HEK293T (cell line): ENCODE data around the gene BTBD17.

Source experiments
- CTCF ChIA-PET: fragments of 350-600 bp; formaldehyde crosslinking; extraction: SDS; loops from one replicate; lab custom pipeline; 2021; ENCODE audit warnings: antibody characterized with exemption, inconsistent platforms; lab: Yijun Ruan, JAX
- POLR2A ChIA-PET: fragments of 350-600 bp; formaldehyde crosslinking; extraction: SDS; loops from one replicate; lab custom pipeline; 2020; ENCODE audit warnings: antibody characterized with exemption, inconsistent platforms; lab: Yijun Ruan, JAX
- DNase-seq: peaks from one replicate; pipeline ENCODE4 v3.0.0; 2012; ENCODE audit warnings: mixed read lengths; ENCODE audit errors: extremely low spot score
- ARNT ChIP-seq: fragments of 450-650 bp; IDR thresholded peaks from 2 replicates; pipeline ENCODE4 v1.6.1; 2017; ENCODE audit warnings: mild to moderate bottlenecking
- BHLHE40 ChIP-seq: fragments of 450-650 bp; IDR thresholded peaks from 2 replicates; pipeline ENCODE4 v1.6.1; 2016; ENCODE audit warnings: mild to moderate bottlenecking, moderate library complexity, borderline replicate concordance
- CTBP1 ChIP-seq: fragments of 450-650 bp; IDR thresholded peaks from 2 replicates; pipeline ENCODE4 v1.6.1; 2016; ENCODE audit warnings: borderline replicate concordance
- ELF4 ChIP-seq: fragments of 450-650 bp; IDR thresholded peaks from 2 replicates; pipeline ENCODE4 v1.6.1; 2017; ENCODE audit warnings: antibody characterized with exemption
- FOXA1 ChIP-seq: fragments of 450-650 bp; IDR thresholded peaks from 2 replicates; pipeline ENCODE4 v1.6.1; 2016; ENCODE audit warnings: mild to moderate bottlenecking
- FOXK2 ChIP-seq: fragments of 450-650 bp; IDR thresholded peaks from 2 replicates; pipeline ENCODE4 v1.6.1; 2016; ENCODE audit warnings: mild to moderate bottlenecking
- FOXM1 ChIP-seq: fragments of 450-650 bp; IDR thresholded peaks from 2 replicates; pipeline ENCODE4 v1.6.1; 2017; ENCODE audit warnings: mild to moderate bottlenecking, borderline replicate concordance
- HDGF ChIP-seq: fragments of 450-650 bp; IDR thresholded peaks from 2 replicates; pipeline ENCODE4 v1.6.1; 2017; ENCODE audit warnings: antibody characterized with exemption, borderline replicate concordance
- L3MBTL2 ChIP-seq: fragments of 450-650 bp; conservative IDR thresholded peaks from 2 replicates; pipeline ENCODE4 v1.6.1; 2016; ENCODE audit warnings: mild to moderate bottlenecking
- LEF1 ChIP-seq: fragments of 450-650 bp; IDR thresholded peaks from 2 replicates; pipeline ENCODE4 v1.6.1; 2017; ENCODE audit warnings: mild to moderate bottlenecking, borderline replicate concordance
- NFRKB ChIP-seq: fragments of 450-650 bp; IDR thresholded peaks from 2 replicates; pipeline ENCODE4 v1.6.1; 2016; ENCODE audit warnings: mild to moderate bottlenecking, moderate library complexity
- SP1 ChIP-seq: fragments of 450-650 bp; IDR thresholded peaks from 2 replicates; pipeline ENCODE4 v1.6.1; 2017
- SUZ12 ChIP-seq: fragments of 450-650 bp; IDR thresholded peaks from 2 replicates; pipeline ENCODE4 v1.6.1; 2016; ENCODE audit warnings: mild to moderate bottlenecking
- TARDBP ChIP-seq: fragments of 450-650 bp; IDR thresholded peaks from 2 replicates; pipeline ENCODE4 v1.6.1; 2016
- ZNF384 ChIP-seq: fragments of 450-650 bp; IDR thresholded peaks from 2 replicates; pipeline ENCODE4 v1.6.1; 2016
- TF ChIP-seq, protein P1 (sequence below): fragments of 450-650 bp; IDR thresholded peaks from 2 replicates; pipeline ENCODE4 v1.6.1; 2016

BTBD17 gene

GRCh38 chr17:74368341-74369081 is 6.8 kb upstream of the BTBD17 start:
- CTCF ChIA-PET, result interaction anchor here (0.6 to 3.0 kb wide), 24 partner anchors 9 to 847 kb away, joined by 3 to 32 read pairs (median 4); no protein-coding TSS in a partner anchor
- POLR2A ChIA-PET, result interaction anchor here (0.7 kb wide), 1 partner anchor 505 kb away, joined by 3 read pairs; no protein-coding TSS in a partner anchor
- TF ChIP-seq FOXK2 (no peak), ELF4 (no peak), SUZ12 (no peak), FOXM1 (peak; percentile 68; the same call in 1 of the 2 replicates), L3MBTL2 (no peak)
- DNase-seq, result peak; percentile 82

GRCh38 chr17:74367206-74367605 is 5.5 kb upstream of the BTBD17 start, which contains the start of gene GPR142:
Gene GPR142 (plus strand): TSS chr17:74367506. CDS start chr17:74369541, 2,035 bp downstream.
- ChIA-PET CTCF (interaction anchor here (0.7 to 3.0 kb wide), 18 partner anchors 8 to 236 kb away, joined by 3 to 32 read pairs (median 5); no protein-coding TSS in a partner anchor), POLR2A (no interaction called here)
- TF ChIP-seq FOXM1 (no peak), SUZ12 (no peak), L3MBTL2 (no peak), HDGF (no peak), LEF1 (no peak), ZNF384 (no peak), TARDBP (no peak), NFRKB (no peak), BHLHE40 (no peak), FOXA1 (no peak)
- TF ChIP-seq, protein P1, sequence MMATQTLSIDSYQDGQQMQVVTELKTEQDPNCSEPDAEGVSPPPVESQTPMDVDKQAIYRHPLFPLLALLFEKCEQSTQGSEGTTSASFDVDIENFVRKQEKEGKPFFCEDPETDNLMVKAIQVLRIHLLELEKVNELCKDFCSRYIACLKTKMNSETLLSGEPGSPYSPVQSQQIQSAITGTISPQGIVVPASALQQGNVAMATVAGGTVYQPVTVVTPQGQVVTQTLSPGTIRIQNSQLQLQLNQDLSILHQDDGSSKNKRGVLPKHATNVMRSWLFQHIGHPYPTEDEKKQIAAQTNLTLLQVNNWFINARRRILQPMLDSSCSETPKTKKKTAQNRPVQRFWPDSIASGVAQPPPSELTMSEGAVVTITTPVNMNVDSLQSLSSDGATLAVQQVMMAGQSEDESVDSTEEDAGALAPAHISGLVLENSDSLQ, result no peak
- DNase-seq, result no peak

- TF ChIP-seq HDGF (no peak), ARNT (no peak), ELF4 (no peak), CTBP1 (no peak)
- ChIA-PET POLR2A (no interaction called here), CTCF (interaction anchor here (0.6 to 2.2 kb wide), 15 partner anchors 11 to 227 kb away, joined by 3 to 10 read pairs (median 4); no protein-coding TSS in a partner anchor)
- DNase-seq, result no peak
These were observed 1.3 kb upstream of the BTBD17 start for GRCh38 chr17:74362810-74363498.

- TF ChIP-seq SP1 (no peak), FOXK2 (no peak), FOXA1 (no peak), NFRKB (no peak), L3MBTL2 (no peak), ARNT (no peak)
- DNase-seq, result no peak
- ChIA-PET POLR2A (no interaction called here), CTCF (interaction anchor here (0.5 to 2.2 kb wide), 11 partner anchors 10 to 228 kb away, joined by 3 to 10 read pairs (median 4); no protein-coding TSS in a partner anchor)
These were observed 369 bp upstream of the BTBD17 start for GRCh38 chr17:74362069-74362405.

- ChIA-PET CTCF (interaction anchor here (0.7 to 2.2 kb wide), 8 partner anchors 9 to 86 kb away, joined by 3 to 10 read pairs (median 4); no protein-coding TSS in a partner anchor), POLR2A (no interaction called here)
- no peak for TF ChIP-seq L3MBTL2
- no peak for TF ChIP-seq BHLHE40
- TF ChIP-seq FOXA1, result no peak
- TF ChIP-seq FOXM1, result no peak
- no peak for TF ChIP-seq ELF4
- no peak for TF ChIP-seq CTBP1
- no peak for TF ChIP-seq SUZ12
- TF ChIP-seq ZNF384, result no peak
- no peak for TF ChIP-seq LEF1
- no peak for TF ChIP-seq TARDBP
- no peak for TF ChIP-seq NFRKB
- TF ChIP-seq FOXK2, result no peak
- no peak for TF ChIP-seq ARNT
- TF ChIP-seq HDGF, result no peak
- no peak for TF ChIP-seq SP1
- no peak for DNase-seq
These were observed 804 bp downstream of the BTBD17 start for GRCh38 chr17:74360899-74361229.

GRCh38 chr17:74359916-74360315 is 1.8 kb downstream of the BTBD17 start:
- no peak for DNase-seq
- TF ChIP-seq TARDBP (no peak), FOXA1 (no peak), FOXK2 (no peak), LEF1 (no peak), NFRKB (no peak), FOXM1 (no peak), ZNF384 (no peak), BHLHE40 (no peak), ELF4 (no peak), L3MBTL2 (no peak), HDGF (no peak)
- TF ChIP-seq, protein P1, result no peak
- POLR2A ChIA-PET, result no interaction called here
- CTCF ChIA-PET, result interaction anchor here (1.2 kb wide), 1 partner anchor 8 kb away, joined by 4 read pairs; the partner anchor contains the start of gene GPR142
